H1 (cell line): Measurements from ENCODE around the gene ETV7. TPM values are rescaled to one million over a fixed set of nuclear protein-coding genes. Genes with fewer than 3 reads are reported as not detected.

Source experiments
- BCL11A ChIP-seq, 2 experiments: IDR thresholded peaks; one replicate each; pipeline ENCODE4 v1.6.1; 2011; ENCODE audit warnings: low read depth in 2 of 2, low read length in 2 of 2, mild to moderate bottlenecking in 2 of 2
- CHD1 ChIP-seq: IDR thresholded peaks from 2 replicates; pipeline ENCODE4 v1.6.1; 2012; ENCODE audit warnings: low read depth, low read length, improper control_type of control experiment
- CREB1 ChIP-seq: IDR thresholded peaks from 2 replicates; pipeline ENCODE4 v1.6.1; 2012; ENCODE audit warnings: inconsistent platforms
- EP300 ChIP-seq, 2 experiments: IDR thresholded peaks; 1 replicate in 1 of 2; 2 replicates in 1 of 2; pipeline ENCODE4 v1.6.1; 2011 to 2012; ENCODE audit warnings: low read depth in 2 of 2, low read length in 2 of 2, mild to moderate bottlenecking in 2 of 2, borderline replicate concordance in 1 of 2, inconsistent platforms in 1 of 2, moderate library complexity in 1 of 2
- POLR2A ChIP-seq, 2 experiments: IDR thresholded peaks; 1 replicate in 1 of 2; 2 replicates in 1 of 2; pipeline ENCODE4 v1.6.1; 2011; ENCODE audit warnings: low read depth in 2 of 2, low read length in 2 of 2, mild to moderate bottlenecking in 2 of 2; ENCODE audit errors: control extremely low read depth in 1 of 2
- POU5F1 ChIP-seq: IDR thresholded peaks from 2 replicates; pipeline ENCODE4 v1.6.1; 2011; ENCODE audit warnings: low read depth, mild to moderate bottlenecking, low read length, moderate library complexity
- polyA plus RNA-seq, 7 experiments: library from polyadenylated mRNA; depleted of rRNA in 3 of 7; stranded (reverse) in 5 of 7; unstranded in 2 of 7; fragments of >200 nt in 5 of 7; fragments of 200-250 nt in 2 of 7; gene quantifications; 1 replicate in 5 of 7; 2 replicates in 1 of 7; 4 replicates in 1 of 7; pipeline versions ENCODE4 v1.2.1 to v1.2.3, GENCODE V29; 2011 to 2013; ENCODE audit warnings: missing spikeins in 2 of 7, mixed read lengths in 2 of 7
- total RNA-seq: library from RNA; stranded (reverse); fragmentation: NEBNext Ultra II Directional; extraction: Animal tissue kit (Norgen Biotek cat#: 25700); gene quantifications from 2 replicates; pipeline ENCODE4 v1.2.1, GENCODE V29; 2021

The ETV7 gene
- total and polyA plus RNA-seq, 2 of the 8 experiments (the other 6 are each of a cell fraction or from before 2014, with no cell fraction given): 0.54 to 2.4 TPM

- TF ChIP-seq POU5F1 (no peak), CREB1 (no peak), POLR2A (IDR thresholded peaks at IDR 0.05; ENCODE audit: control extremely low read depth in 1 of 2, low read depth in 2 of 2, low read length in 2 of 2) (no peak), BCL11A (IDR thresholded peaks at IDR 0.05; ENCODE audit: low read depth in 2 of 2, low read length in 2 of 2) (no peak), CHD1 (no peak), EP300 (IDR thresholded peaks at IDR 0.05; ENCODE audit: borderline replicate concordance in 1 of 2, low read depth in 2 of 2, low read length in 2 of 2) (no peak)
- TF ChIP-seq, all 59 proteins: peak for 0
Observed at GRCh38 chr6:36371211-36371610, 16.3 kb downstream of the ETV7 start (continued).
